Activated naive CD8-positive, alpha-beta T cell treated with anti-CD3 and anti-CD28 coated beads, Interleukin-2, amount 50 U/mL, for 24 hours (primary cell): ENCODE measurements around the gene SLC29A3.

Experiments
- ATAC-seq: fragments of 150-1000 bp; cut with Tn5 transposase; one replicate; pipeline ENCODE4 v1.10.0; 2021
- DNase-seq: peaks from one replicate; pipeline ENCODE4 v3.0.0; 2021
- H3K27ac Mint-ChIP-seq: one replicate; pipeline ENCODE4 v1.8.0; 2021; ENCODE audit warnings: mild to moderate bottlenecking, mixed read lengths
- H3K27me3 Mint-ChIP-seq: one replicate; pipeline ENCODE4 v1.8.0; 2021; ENCODE audit warnings: mixed read lengths
- H3K36me3 Mint-ChIP-seq: one replicate; pipeline ENCODE4 v1.8.0; 2021; ENCODE audit warnings: low read depth, mixed read lengths
- H3K4me1 Mint-ChIP-seq: one replicate; pipeline ENCODE4 v1.8.0; 2021; ENCODE audit warnings: mixed read lengths
- H3K4me3 Mint-ChIP-seq: one replicate; pipeline ENCODE4 v1.8.0; 2021; ENCODE audit warnings: mild to moderate bottlenecking, moderate library complexity, mixed read lengths
- H3K9me3 Mint-ChIP-seq: one replicate; pipeline ENCODE4 v1.8.0; 2021; ENCODE audit warnings: mixed read lengths

Gene SLC29A3

GRCh38 chr10:71302451-71302850 lies 16.6 kb upstream of the SLC29A3 start:
- Mint-ChIP-seq H3K4me1 (peaks cover 6% of the 10 kb centered on the region), H3K9me3 (no peaks in the 10 kb centered on the region), H3K36me3 (no peaks in the 10 kb centered on the region), H3K27ac (no peak overlapping the region), H3K4me3 (no peak overlapping the region), H3K27me3 (no peaks in the 10 kb centered on the region)
- DNase-seq: no peak
- no peak for ATAC-seq

GRCh38 chr10:71302874-71303568 lies 16.0 kb upstream of the SLC29A3 start:
- DNase-seq (no peak), ATAC-seq (peak; percentile 35)
- Mint-ChIP-seq H3K27me3 (no peaks in the 10 kb centered on the region), H3K4me3 (no peak overlapping the region), H3K27ac (no peak overlapping the region), H3K9me3 (no peaks in the 10 kb centered on the region), H3K4me1 (peaks cover 6% of the 10 kb centered on the region), H3K36me3 (no peaks in the 10 kb centered on the region)

DNA sequence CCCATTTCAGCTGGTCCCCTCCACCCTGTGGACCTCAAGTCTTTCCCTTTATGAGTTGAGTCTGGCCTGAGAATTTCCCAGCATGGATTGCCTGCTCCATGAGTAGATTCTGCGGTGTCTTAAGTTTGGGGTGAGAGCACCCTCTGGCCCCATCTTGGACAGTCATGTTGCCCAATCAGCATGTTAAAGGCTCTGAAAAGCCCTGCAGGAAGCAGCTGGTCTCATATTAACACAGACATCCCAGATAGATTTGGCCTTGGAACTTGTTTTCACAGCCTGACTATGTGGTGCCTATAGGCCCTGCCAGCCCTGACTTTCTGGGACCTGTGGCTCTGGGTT lies 15.5 kb upstream of the SLC29A3 start:
- DNase-seq (no peak), ATAC-seq (no peak)
- Mint-ChIP-seq H3K27me3 (no peaks in the 10 kb centered on the region), H3K9me3 (no peaks in the 10 kb centered on the region), H3K27ac (no peak overlapping the region), H3K4me3 (no peak overlapping the region), H3K36me3 (no peaks in the 10 kb centered on the region), H3K4me1 (peaks cover 6% of the 10 kb centered on the region)

DNA sequence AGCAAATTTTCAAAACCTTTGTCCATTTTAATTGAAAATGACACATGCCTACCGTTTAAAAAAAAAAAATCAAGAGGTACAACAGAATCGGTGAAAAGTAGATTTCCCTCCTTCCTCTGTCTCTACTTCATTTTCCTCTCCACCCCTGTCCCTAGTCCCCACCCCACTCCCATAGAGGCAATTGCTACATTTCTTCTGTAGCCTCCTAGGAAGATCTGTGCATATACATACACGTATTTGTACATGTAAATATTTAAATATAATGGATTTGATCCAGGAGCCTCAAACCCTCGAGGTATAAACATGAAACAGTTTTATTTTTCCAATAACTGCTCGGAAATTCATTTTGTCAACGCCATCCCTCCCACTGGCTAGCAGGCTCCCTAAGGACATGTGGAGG lies 14.1 kb upstream of the SLC29A3 start:
- DNase-seq (no peak), ATAC-seq (no peak)
- H3K9me3 Mint-ChIP-seq: no peaks in the 10 kb centered on the region
- H3K36me3 Mint-ChIP-seq: no peaks in the 10 kb centered on the region
- no peaks in the 10 kb centered on the region for H3K4me1 Mint-ChIP-seq
- H3K27me3 Mint-ChIP-seq: no peaks in the 10 kb centered on the region
- no peak overlapping the region for H3K4me3 Mint-ChIP-seq
- H3K27ac Mint-ChIP-seq: no peak overlapping the region

GRCh38 chr10:71306979-71307378 lies 12.1 kb upstream of the SLC29A3 start:
- H3K4me1 Mint-ChIP-seq: no peaks in the 10 kb centered on the region
- no peaks in the 10 kb centered on the region for H3K9me3 Mint-ChIP-seq
- no peak overlapping the region for H3K27ac Mint-ChIP-seq
- ATAC-seq: no peak
- no peak overlapping the region for H3K4me3 Mint-ChIP-seq
- peaks cover 12% of the 10 kb centered on the region for H3K27me3 Mint-ChIP-seq
- no peak for DNase-seq
- H3K36me3 Mint-ChIP-seq: no peaks in the 10 kb centered on the region

GRCh38 chr10:71307469-71308085 lies 11.5 kb upstream of the SLC29A3 start:
- no peak for DNase-seq
- Mint-ChIP-seq H3K4me1 (no peaks in the 10 kb centered on the region), H3K27ac (no peak overlapping the region), H3K36me3 (no peaks in the 10 kb centered on the region), H3K4me3 (no peak overlapping the region), H3K9me3 (no peaks in the 10 kb centered on the region), H3K27me3 (peaks cover 14% of the 10 kb centered on the region)
- no peak for ATAC-seq

GRCh38 chr10:71308244-71308643 lies 10.8 kb upstream of the SLC29A3 start:
- no peak for DNase-seq
- Mint-ChIP-seq H3K27ac (no peak overlapping the region), H3K27me3 (peaks cover 14% of the 10 kb centered on the region), H3K4me3 (no peak overlapping the region), H3K4me1 (no peaks in the 10 kb centered on the region), H3K9me3 (no peaks in the 10 kb centered on the region), H3K36me3 (no peaks in the 10 kb centered on the region)
- ATAC-seq: no peak

DNA sequence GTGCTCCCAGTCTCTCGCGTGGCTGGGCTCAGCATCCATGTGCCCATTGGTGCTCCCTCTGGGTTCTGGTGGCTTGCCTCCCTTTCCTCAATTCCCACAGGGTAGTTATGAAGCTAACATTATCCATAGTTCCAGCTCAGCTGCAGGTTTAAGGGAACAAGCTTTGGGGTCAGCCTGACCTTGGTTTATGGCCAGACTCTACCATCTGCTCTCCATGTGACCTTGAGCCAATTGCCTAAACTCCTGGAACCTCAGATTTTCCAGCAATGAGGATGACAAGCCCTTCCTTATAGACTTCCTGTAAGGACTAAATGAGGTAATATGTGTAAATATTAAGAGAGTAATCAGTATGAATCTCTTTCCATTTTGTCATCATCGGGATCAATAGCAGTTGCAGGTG lies 10.1 kb upstream of the SLC29A3 start:
- Mint-ChIP-seq H3K4me1 (no peaks in the 10 kb centered on the region), H3K27me3 (peaks cover 17% of the 10 kb centered on the region), H3K27ac (no peak overlapping the region), H3K36me3 (no peaks in the 10 kb centered on the region), H3K4me3 (no peak overlapping the region), H3K9me3 (no peaks in the 10 kb centered on the region)
- DNase-seq (no peak), ATAC-seq (no peak)

DNA sequence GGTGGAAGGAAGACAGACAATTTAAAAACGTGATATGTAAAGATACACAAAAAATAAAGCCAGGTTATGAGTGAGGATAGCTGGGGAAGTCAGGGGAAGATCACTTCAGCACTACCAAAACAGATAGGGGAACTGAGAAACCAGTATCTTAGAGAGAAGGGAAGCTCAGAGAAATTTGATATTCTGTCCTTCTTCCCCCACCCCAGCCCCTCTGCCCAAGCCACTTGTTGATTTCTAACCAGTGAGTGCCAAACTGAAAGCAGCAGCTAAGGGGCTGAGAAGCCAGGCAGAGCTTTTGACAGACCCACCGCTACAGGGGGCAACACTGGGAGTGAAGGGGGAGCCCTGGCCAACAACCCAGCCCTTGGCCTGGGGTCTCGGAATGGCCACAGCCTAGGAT lies 9.1 kb upstream of the SLC29A3 start:
- Mint-ChIP-seq H3K36me3 (no peaks in the 10 kb centered on the region), H3K27me3 (peaks cover 17% of the 10 kb centered on the region), H3K27ac (no peak overlapping the region), H3K4me1 (peaks cover 4% of the 10 kb centered on the region), H3K9me3 (no peaks in the 10 kb centered on the region), H3K4me3 (no peak overlapping the region)
- ATAC-seq (no peak), DNase-seq (no peak)

- Mint-ChIP-seq H3K27me3 (peaks cover 19% of the 10 kb centered on the region), H3K36me3 (no peaks in the 10 kb centered on the region), H3K9me3 (no peaks in the 10 kb centered on the region), H3K4me3 (no peak overlapping the region), H3K27ac (no peak overlapping the region), H3K4me1 (peaks cover 21% of the 10 kb centered on the region)
- ATAC-seq (no peak), DNase-seq (no peak)
These were observed 6.8 kb upstream of the SLC29A3 start for GRCh38 chr10:71312220-71312619.

DNA sequence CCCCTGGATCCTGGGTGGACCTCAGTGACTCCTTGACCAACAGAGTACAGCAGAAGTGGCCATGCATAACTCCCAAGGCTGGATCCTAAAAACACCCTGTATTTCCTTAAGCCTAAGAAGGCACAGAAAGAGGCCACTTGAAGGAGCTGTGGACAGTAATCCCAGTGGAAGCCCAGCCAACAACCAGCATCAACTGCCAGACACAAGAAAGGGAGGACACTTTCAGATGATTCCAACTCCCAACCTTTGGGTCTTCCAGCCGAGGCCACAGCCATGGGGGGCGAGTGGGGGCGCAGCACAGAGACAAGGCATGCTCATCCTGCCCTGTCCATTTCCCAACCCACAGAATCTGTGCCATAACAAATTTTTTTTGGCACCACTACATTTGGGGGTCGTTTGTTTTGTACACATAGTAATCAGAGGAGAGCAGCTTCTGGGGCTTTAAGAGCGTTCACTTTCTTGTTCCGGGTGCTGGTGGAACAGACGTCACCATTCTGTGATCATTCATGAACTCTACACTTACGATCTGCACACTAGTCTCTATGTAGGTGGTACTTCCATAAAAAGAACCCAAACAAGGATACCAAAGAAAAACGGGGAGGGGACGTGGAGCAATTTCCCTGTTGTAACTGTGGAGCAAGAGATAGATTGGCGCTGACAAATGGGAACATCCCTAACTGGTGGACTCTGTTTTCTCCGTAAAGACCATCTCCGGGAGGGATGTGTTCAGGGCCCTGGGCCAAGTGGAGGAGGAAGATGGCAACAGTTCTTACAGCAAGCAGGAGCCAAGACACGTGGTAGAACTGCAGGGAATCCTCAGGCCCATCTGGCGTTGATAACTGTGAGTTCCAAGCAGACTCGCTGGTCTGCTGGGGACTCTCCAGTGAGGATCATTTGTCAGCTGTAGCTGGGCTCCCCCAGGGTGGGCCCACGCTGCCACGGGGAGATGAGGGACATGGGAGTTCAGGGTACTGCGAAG lies 6.0 kb upstream of the SLC29A3 start:
- H3K9me3 Mint-ChIP-seq: no peaks in the 10 kb centered on the region
- peaks cover 28% of the 10 kb centered on the region for H3K4me1 Mint-ChIP-seq
- no peak overlapping the region for H3K4me3 Mint-ChIP-seq
- H3K36me3 Mint-ChIP-seq: no peaks in the 10 kb centered on the region
- ATAC-seq (no peak), DNase-seq (no peak)
- peaks cover 19% of the 10 kb centered on the region for H3K27me3 Mint-ChIP-seq
- no peak overlapping the region for H3K27ac Mint-ChIP-seq

DNA sequence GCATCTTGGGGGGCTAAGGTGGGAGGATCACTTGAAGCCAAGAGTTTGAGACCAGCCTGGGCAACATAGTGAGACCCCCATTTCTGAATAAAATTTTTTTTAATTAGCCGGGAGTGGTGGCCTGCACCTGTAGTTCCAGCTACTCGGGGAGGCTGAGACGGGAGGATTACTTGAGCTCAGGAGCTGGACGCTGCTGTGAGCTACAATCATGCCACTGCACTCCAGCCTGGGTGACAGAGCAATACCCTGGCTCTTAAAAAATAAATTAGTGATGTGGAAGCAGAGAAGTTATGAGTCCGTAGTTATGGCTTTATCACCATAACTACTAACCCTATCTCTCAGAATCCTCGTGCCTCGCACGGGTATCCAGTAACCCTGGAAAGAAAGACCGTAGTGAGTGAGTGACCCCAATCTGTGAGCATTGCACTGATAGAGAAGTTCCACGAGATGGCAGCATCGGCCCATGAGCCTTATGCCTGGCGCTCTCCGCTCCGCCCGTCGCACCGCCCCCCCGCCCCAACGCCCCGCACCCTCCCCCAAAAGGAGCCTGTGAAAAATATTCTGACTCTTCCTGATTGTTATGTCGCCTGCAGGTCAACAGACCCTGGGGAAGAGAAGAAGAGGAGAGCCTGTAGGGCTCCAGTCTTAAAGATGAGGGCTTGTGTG lies 4.9 kb upstream of the SLC29A3 start:
- DNase-seq (peak; percentile 59), ATAC-seq (no peak)

DNA sequence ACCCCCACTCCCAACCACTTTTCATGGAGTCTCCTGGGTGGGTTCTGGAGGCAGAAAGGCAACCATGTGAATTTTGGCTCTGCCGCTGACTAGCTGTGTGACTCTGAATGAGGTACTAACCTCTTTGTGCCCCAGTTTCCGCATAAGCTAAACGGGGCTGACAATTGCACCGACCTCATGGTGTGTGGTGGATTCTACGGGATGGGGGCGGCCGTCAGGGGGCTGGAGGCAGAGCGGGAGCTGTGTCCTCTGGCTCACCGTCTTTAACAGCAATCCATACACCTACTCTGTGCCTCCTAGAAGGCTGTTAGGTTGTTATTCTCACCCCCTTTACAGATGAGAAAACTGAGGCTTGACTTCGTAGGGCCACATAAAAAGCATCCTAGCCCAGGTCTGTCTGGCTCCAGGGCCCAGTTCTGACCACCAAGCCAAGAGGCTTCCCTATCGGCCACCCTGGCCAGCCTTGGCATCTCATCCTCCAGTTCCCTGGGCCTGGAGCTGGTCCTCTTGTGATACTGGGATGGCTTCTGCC lies 4.3 kb upstream of the SLC29A3 start:
- no peak overlapping the region for H3K4me3 Mint-ChIP-seq
- DNase-seq (no peak), ATAC-seq (no peak)
- peaks cover 36% of the 10 kb centered on the region for H3K4me1 Mint-ChIP-seq
- peaks cover 19% of the 10 kb centered on the region for H3K27me3 Mint-ChIP-seq
- no peaks in the 10 kb centered on the region for H3K36me3 Mint-ChIP-seq
- no peaks in the 10 kb centered on the region for H3K9me3 Mint-ChIP-seq
- H3K27ac Mint-ChIP-seq: no peak overlapping the region

More for the DNA sequence above, 4.9 kb upstream of the SLC29A3 start:
- H3K9me3 Mint-ChIP-seq: no peaks in the 10 kb centered on the region
- no peak overlapping the region for H3K27ac Mint-ChIP-seq
- no peak overlapping the region for H3K4me3 Mint-ChIP-seq
- peaks cover 32% of the 10 kb centered on the region for H3K4me1 Mint-ChIP-seq
- no peaks in the 10 kb centered on the region for H3K36me3 Mint-ChIP-seq
- H3K27me3 Mint-ChIP-seq: peaks cover 19% of the 10 kb centered on the region

GRCh38 chr10:71316056-71316785 lies 2.8 kb upstream of the SLC29A3 start:
- H3K27ac Mint-ChIP-seq: peak overlapping the region; percentile 37

More at GRCh38 chr10:71316056-71316785, 2.8 kb upstream of the SLC29A3 start:
- Mint-ChIP-seq H3K36me3 (no peaks in the 10 kb centered on the region), H3K4me1 (peaks cover 48% of the 10 kb centered on the region), H3K27me3 (peaks cover 10% of the 10 kb centered on the region), H3K4me3 (peak overlapping the region; percentile 4), H3K9me3 (no peaks in the 10 kb centered on the region)
- DNase-seq (peak; percentile 25), ATAC-seq (peak; percentile 34)
